SK-N-SH (cell line): Measurements from ENCODE around the gene DHDDS.

Experiments used
- CTCF ChIP-seq: fragments of 200-600 bp; sonication (generic); IDR thresholded peaks from 2 replicates; pipeline ENCODE4 v1.6.1; 2017; ENCODE audit warnings: antibody characterized with exemption, mild to moderate bottlenecking, moderate library complexity
- GATA2 ChIP-seq: sonication (generic); formaldehyde crosslinking; IDR thresholded peaks from 2 replicates; pipeline ENCODE4 v1.5.0; 2020; ENCODE audit warnings: mild to moderate bottlenecking, missing genetic modification reagents
- JUND ChIP-seq: IDR thresholded peaks from 2 replicates; pipeline ENCODE4 v1.4.0; 2012
- POLR2AphosphoS5 ChIP-seq: IDR thresholded peaks from 2 replicates; pipeline ENCODE4 v1.6.1; 2012; ENCODE audit warnings: low read depth, low read length
- RAD21 ChIP-seq: IDR thresholded peaks from 2 replicates; pipeline ENCODE4 v1.6.1; 2012; ENCODE audit warnings: mild to moderate bottlenecking, low read length
- SIN3A ChIP-seq: IDR thresholded peaks from 2 replicates; pipeline ENCODE4 v1.6.1; 2012; ENCODE audit warnings: low read depth, mild to moderate bottlenecking, low read length, moderate library complexity, borderline replicate concordance
- TEAD4 ChIP-seq: IDR thresholded peaks from 2 replicates; pipeline ENCODE4 v1.4.0; 2012; ENCODE audit warnings: mild to moderate bottlenecking, borderline replicate concordance; ENCODE audit not compliant: insufficient read depth
- TF ChIP-seq, protein P1 (sequence below): IDR thresholded peaks from 2 replicates; pipeline ENCODE4 v1.6.1; 2012; ENCODE audit warnings: mild to moderate bottlenecking, low read depth, low read length, moderate library complexity
- TF ChIP-seq, protein P2 (sequence below): fragments of 150-350 bp; IDR thresholded peaks from 2 replicates; pipeline ENCODE4 v1.6.1; 2017; ENCODE audit warnings: antibody characterized with exemption, low read length, low read depth, borderline replicate concordance

- TF ChIP-seq CTCF (no peak), JUND (no peak), RAD21 (no peak), POLR2AphosphoS5 (no peak), GATA2 (CRISPR knock-in tag) (no peak), SIN3A (no peak), TEAD4 (no peak)
- TF ChIP-seq, protein P1, sequence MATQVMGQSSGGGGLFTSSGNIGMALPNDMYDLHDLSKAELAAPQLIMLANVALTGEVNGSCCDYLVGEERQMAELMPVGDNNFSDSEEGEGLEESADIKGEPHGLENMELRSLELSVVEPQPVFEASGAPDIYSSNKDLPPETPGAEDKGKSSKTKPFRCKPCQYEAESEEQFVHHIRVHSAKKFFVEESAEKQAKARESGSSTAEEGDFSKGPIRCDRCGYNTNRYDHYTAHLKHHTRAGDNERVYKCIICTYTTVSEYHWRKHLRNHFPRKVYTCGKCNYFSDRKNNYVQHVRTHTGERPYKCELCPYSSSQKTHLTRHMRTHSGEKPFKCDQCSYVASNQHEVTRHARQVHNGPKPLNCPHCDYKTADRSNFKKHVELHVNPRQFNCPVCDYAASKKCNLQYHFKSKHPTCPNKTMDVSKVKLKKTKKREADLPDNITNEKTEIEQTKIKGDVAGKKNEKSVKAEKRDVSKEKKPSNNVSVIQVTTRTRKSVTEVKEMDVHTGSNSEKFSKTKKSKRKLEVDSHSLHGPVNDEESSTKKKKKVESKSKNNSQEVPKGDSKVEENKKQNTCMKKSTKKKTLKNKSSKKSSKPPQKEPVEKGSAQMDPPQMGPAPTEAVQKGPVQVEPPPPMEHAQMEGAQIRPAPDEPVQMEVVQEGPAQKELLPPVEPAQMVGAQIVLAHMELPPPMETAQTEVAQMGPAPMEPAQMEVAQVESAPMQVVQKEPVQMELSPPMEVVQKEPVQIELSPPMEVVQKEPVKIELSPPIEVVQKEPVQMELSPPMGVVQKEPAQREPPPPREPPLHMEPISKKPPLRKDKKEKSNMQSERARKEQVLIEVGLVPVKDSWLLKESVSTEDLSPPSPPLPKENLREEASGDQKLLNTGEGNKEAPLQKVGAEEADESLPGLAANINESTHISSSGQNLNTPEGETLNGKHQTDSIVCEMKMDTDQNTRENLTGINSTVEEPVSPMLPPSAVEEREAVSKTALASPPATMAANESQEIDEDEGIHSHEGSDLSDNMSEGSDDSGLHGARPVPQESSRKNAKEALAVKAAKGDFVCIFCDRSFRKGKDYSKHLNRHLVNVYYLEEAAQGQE = no peak
- TF ChIP-seq, protein P2, sequence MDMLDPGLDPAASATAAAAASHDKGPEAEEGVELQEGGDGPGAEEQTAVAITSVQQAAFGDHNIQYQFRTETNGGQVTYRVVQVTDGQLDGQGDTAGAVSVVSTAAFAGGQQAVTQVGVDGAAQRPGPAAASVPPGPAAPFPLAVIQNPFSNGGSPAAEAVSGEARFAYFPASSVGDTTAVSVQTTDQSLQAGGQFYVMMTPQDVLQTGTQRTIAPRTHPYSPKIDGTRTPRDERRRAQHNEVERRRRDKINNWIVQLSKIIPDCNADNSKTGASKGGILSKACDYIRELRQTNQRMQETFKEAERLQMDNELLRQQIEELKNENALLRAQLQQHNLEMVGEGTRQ = no peak
Observed at GRCh38 chr1:26409191-26409807, 22.8 kb upstream of the DHDDS start.
